Measurements from ENCODE around the gene TSNAXIP1. TPM values are rescaled to one million over a fixed set of nuclear protein-coding genes. Genes with fewer than 3 reads are reported as not detected.

TSNAXIP1 gene
- total RNA-seq, 1 experiment from 2014 or later: 0.84 TPM

GRCh38 chr16:67869653-67870052 lies 63.0 kb downstream of the TSNAXIP1 start:
- no peaks in the 10 kb centered on the region for H3K27me3 ChIP-seq (replicated peaks; ENCODE audit: control insufficient read depth, insufficient read depth, low read length)
- ChIA-PET CTCF (interaction anchor here (0.6 kb wide), 3 partner anchors 14 to 102 kb away, joined by 3 to 5 read pairs (median 3); partner anchors contain the start of gene PSKH1), POLR2A (no interaction called here)
- intact Hi-C loops (cut with micrococcal nuclease; ENCODE audit: unreplicated experiment): no loop called here
- no TSS peak for BruUV-seq (replicated peaks)
- peaks cover 11% of the 10 kb centered on the region for H3K36me3 ChIP-seq (ENCODE audit: control insufficient read depth, insufficient read depth, low read length)
- no peaks in the 10 kb centered on the region for H3K9me3 ChIP-seq
- H3K9me3 Mint-ChIP-seq (ENCODE audit: unreplicated experiment): no peaks in the 10 kb centered on the region
- no peak overlapping the region for H3K27ac Mint-ChIP-seq (ENCODE audit: unreplicated experiment)
- TF ChIP-seq CTCF (IDR thresholded peaks at IDR 0.05; ENCODE audit: insufficient read depth in 1 of 2, low read depth in 1 of 2, low read length in 1 of 2, severe bottlenecking in 1 of 2, unreplicated experiment in 1 of 2): no peak
- no peak overlapping the region for H3K4me3 ChIP-seq (ENCODE audit: low read depth, low read length)
- H3K36me3 Mint-ChIP-seq (ENCODE audit: insufficient read depth, unreplicated experiment): peaks cover 80% of the 10 kb centered on the region
- H3K4me3 Mint-ChIP-seq (ENCODE audit: unreplicated experiment): no peak overlapping the region
- no peak for DNase-seq
- no peaks in the 10 kb centered on the region for H3K27me3 Mint-ChIP-seq (ENCODE audit: insufficient read depth, unreplicated experiment)
- H3K4me1 ChIP-seq: peaks cover 7% of the 10 kb centered on the region; the same call in 1 of the 2 replicates
- peaks cover 11% of the 10 kb centered on the region for H3K4me1 Mint-ChIP-seq (ENCODE audit: low read depth, unreplicated experiment)

GRCh38 chr16:67871256-67871655 lies 64.6 kb downstream of the TSNAXIP1 start:
- Histone ChIP-seq H3K4me3 (ENCODE audit: low read depth, low read length) (no peak overlapping the region), H3K9me3 (no peaks in the 10 kb centered on the region), H3K4me1 (peaks cover 7% of the 10 kb centered on the region; the same call in 1 of the 2 replicates), H3K36me3 (ENCODE audit: control insufficient read depth, insufficient read depth, low read length) (peaks cover 13% of the 10 kb centered on the region), H3K27me3 (replicated peaks; ENCODE audit: control insufficient read depth, insufficient read depth, low read length) (no peaks in the 10 kb centered on the region)
- H3K4me1 Mint-ChIP-seq (ENCODE audit: low read depth, unreplicated experiment): peaks cover 20% of the 10 kb centered on the region
- ChIA-PET CTCF (interaction anchor here (1.4 kb wide), 1 partner anchor 54 kb away, joined by 6 read pairs; no protein-coding TSS in a partner anchor), POLR2A (no interaction called here)
- H3K27ac Mint-ChIP-seq (ENCODE audit: unreplicated experiment): no peak overlapping the region
- intact Hi-C loops (cut with micrococcal nuclease; ENCODE audit: unreplicated experiment): no loop called here
- BruUV-seq (replicated peaks): no TSS peak
- peaks cover 80% of the 10 kb centered on the region for H3K36me3 Mint-ChIP-seq (ENCODE audit: insufficient read depth, unreplicated experiment)
- H3K9me3 Mint-ChIP-seq (ENCODE audit: unreplicated experiment): no peaks in the 10 kb centered on the region
- TF ChIP-seq CTCF (IDR thresholded peaks at IDR 0.05; ENCODE audit: insufficient read depth in 1 of 2, low read depth in 1 of 2, low read length in 1 of 2, severe bottlenecking in 1 of 2, unreplicated experiment in 1 of 2): no peak
- no peak overlapping the region for H3K4me3 Mint-ChIP-seq (ENCODE audit: unreplicated experiment)
- H3K27me3 Mint-ChIP-seq (ENCODE audit: insufficient read depth, unreplicated experiment): no peaks in the 10 kb centered on the region
- DNase-seq: no peak

- Histone ChIP-seq H3K9me3 (no peaks in the 10 kb centered on the region), H3K27me3 (replicated peaks; ENCODE audit: control insufficient read depth, insufficient read depth, low read length) (no peaks in the 10 kb centered on the region), H3K4me1 (peaks cover 7% of the 10 kb centered on the region; the same call in 1 of the 2 replicates), H3K4me3 (ENCODE audit: low read depth, low read length) (peak overlapping the region; percentile 93; the same call in 1 of the 2 replicates), H3K36me3 (ENCODE audit: control insufficient read depth, insufficient read depth, low read length) (peaks cover 15% of the 10 kb centered on the region)
- BruUV-seq (replicated peaks): no TSS peak
- POLR2A ChIA-PET: no interaction called here
- peaks cover 20% of the 10 kb centered on the region for H3K4me1 Mint-ChIP-seq (ENCODE audit: low read depth, unreplicated experiment)
- peaks cover 77% of the 10 kb centered on the region for H3K36me3 Mint-ChIP-seq (ENCODE audit: insufficient read depth, unreplicated experiment)
- H3K9me3 Mint-ChIP-seq (ENCODE audit: unreplicated experiment): no peaks in the 10 kb centered on the region
- DNase-seq: no peak
- peak overlapping the region; percentile 90 for H3K4me3 Mint-ChIP-seq (ENCODE audit: unreplicated experiment)
- CTCF ChIA-PET: interaction anchor here (1.4 kb wide), 1 partner anchor 55 kb away, joined by 6 read pairs; no protein-coding TSS in a partner anchor
- H3K27me3 Mint-ChIP-seq (ENCODE audit: insufficient read depth, unreplicated experiment): no peaks in the 10 kb centered on the region
- intact Hi-C loops (cut with micrococcal nuclease; ENCODE audit: unreplicated experiment): loop anchor here (2.0 kb wide), 2 partner anchors 25 to 55 kb away; partner anchors contain the start of genes CENPT and NUTF2
- peak overlapping the region; percentile 87 for H3K27ac Mint-ChIP-seq (ENCODE audit: unreplicated experiment)
- TF ChIP-seq CTCF (IDR thresholded peaks at IDR 0.05; ENCODE audit: insufficient read depth in 1 of 2, low read depth in 1 of 2, low read length in 1 of 2, severe bottlenecking in 1 of 2, unreplicated experiment in 1 of 2): no peak
Observed at GRCh38 chr16:67872131-67872630, 65.5 kb downstream of the TSNAXIP1 start.

Data from Caco-2 (cell line).